ENCODE measurements around the gene ILF2.

The ILF2 gene

DNA sequence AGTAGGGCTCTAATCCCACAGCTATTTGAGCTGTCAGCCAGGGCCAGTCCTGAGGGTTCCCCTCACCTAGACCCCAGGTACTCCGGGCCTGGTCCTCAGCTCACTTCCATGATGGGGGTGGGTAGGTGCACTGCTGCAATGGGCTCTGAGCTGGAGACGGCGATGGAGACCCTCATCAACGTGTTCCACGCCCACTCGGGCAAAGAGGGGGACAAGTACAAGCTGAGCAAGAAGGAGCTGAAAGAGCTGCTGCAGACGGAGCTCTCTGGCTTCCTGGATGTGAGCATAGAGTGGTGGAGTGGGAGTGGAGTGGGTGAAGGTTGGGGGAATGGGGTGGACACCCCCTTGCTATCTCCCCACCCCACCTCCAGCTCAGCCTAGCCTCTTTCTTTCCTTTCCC lies 40.4 kb downstream of the ILF2 start:
- H3K9me3 ChIP-seq (ENCODE audit: insufficient read depth, low read length, severe bottlenecking): no peaks in the 10 kb centered on the region
- TF ChIP-seq, protein P1, sequence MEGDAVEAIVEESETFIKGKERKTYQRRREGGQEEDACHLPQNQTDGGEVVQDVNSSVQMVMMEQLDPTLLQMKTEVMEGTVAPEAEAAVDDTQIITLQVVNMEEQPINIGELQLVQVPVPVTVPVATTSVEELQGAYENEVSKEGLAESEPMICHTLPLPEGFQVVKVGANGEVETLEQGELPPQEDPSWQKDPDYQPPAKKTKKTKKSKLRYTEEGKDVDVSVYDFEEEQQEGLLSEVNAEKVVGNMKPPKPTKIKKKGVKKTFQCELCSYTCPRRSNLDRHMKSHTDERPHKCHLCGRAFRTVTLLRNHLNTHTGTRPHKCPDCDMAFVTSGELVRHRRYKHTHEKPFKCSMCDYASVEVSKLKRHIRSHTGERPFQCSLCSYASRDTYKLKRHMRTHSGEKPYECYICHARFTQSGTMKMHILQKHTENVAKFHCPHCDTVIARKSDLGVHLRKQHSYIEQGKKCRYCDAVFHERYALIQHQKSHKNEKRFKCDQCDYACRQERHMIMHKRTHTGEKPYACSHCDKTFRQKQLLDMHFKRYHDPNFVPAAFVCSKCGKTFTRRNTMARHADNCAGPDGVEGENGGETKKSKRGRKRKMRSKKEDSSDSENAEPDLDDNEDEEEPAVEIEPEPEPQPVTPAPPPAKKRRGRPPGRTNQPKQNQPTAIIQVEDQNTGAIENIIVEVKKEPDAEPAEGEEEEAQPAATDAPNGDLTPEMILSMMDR (IDR thresholded peaks at IDR 0.05; ENCODE audit: borderline replicate concordance, extremely low read depth, low read length, poor library complexity, severe bottlenecking): no peak
- no peak for TF ChIP-seq EZH2 (IDR thresholded peaks at IDR 0.05; ENCODE audit: borderline replicate concordance, low read depth, low read length, severe bottlenecking)
- 0 out of 2 replicates have a peak, but pooled peaks cover 2% of the 10 kb centered on the region for H4K20me1 ChIP-seq (ENCODE audit: insufficient read depth, low read length)
- no peak overlapping the region for H3K4me3 ChIP-seq (ENCODE audit: low read depth in 1 of 2, low read length in 2 of 2)
- H3K79me2 ChIP-seq (ENCODE audit: insufficient read depth, low read length): peaks cover 15% of the 10 kb centered on the region
- peaks cover 12% of the 10 kb centered on the region for H3K4me1 ChIP-seq (ENCODE audit: insufficient read depth, low read length)
- peaks cover 2% of the 10 kb centered on the region; the same call in 1 of the 2 replicates for H3K36me3 ChIP-seq (ENCODE audit: insufficient read depth, low read length)
- no peak overlapping the region for H3K9ac ChIP-seq (ENCODE audit: low read depth, low read length)
- ATAC-seq (ENCODE audit: insufficient read depth, low read depth): no peak
- no peak for DNase-seq
- no peak overlapping the region for H3K27ac ChIP-seq (ENCODE audit: low read length)
- no peak overlapping the region for H2AFZ ChIP-seq (ENCODE audit: low read depth, low read length)
- no peak overlapping the region for H3K4me2 ChIP-seq (ENCODE audit: insufficient read depth, low read length)
- no peaks in the 10 kb centered on the region for H3K27me3 ChIP-seq (ENCODE audit: insufficient read depth, low read length, poor library complexity)

DNA sequence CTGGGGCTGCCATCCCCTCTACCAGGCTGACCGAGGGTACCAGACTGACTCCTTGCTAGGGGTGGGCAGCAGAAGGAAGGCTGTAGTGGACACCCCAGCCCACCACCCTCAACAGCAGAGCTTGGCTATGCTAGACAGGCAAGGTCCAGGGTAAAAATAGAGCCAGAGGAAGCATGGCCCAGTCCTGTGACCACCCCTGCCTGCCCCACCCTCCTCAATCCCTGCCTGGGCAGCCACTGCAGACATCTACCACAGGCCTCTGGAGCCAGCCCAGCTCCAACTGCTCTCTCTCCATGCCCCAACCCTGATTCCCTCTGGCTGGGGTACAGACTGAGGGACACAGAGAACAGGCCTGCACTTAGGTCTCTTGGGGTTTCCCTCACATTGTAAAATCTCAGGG lies 40.8 kb downstream of the ILF2 start:
- DNase-seq (no peak), ATAC-seq (ENCODE audit: insufficient read depth, low read depth) (no peak)
- Histone ChIP-seq H2AFZ (ENCODE audit: low read depth, low read length) (no peak overlapping the region), H3K27me3 (ENCODE audit: insufficient read depth, low read length, poor library complexity) (no peaks in the 10 kb centered on the region), H3K4me1 (ENCODE audit: insufficient read depth, low read length) (peaks cover 8% of the 10 kb centered on the region), H3K79me2 (ENCODE audit: insufficient read depth, low read length) (peaks cover 11% of the 10 kb centered on the region), H4K20me1 (ENCODE audit: insufficient read depth, low read length) (no peaks in the 10 kb centered on the region), H3K27ac (ENCODE audit: low read length) (no peak overlapping the region), H3K36me3 (ENCODE audit: insufficient read depth, low read length) (no peaks in the 10 kb centered on the region; the same call in 1 of the 2 replicates), H3K9ac (ENCODE audit: low read depth, low read length) (no peak overlapping the region), H3K4me2 (ENCODE audit: insufficient read depth, low read length) (no peak overlapping the region), H3K9me3 (ENCODE audit: insufficient read depth, low read length, severe bottlenecking) (no peaks in the 10 kb centered on the region), H3K4me3 (ENCODE audit: low read depth in 1 of 2, low read length in 2 of 2) (no peak overlapping the region)
- no peak for TF ChIP-seq EZH2 (IDR thresholded peaks at IDR 0.05; ENCODE audit: borderline replicate concordance, low read depth, low read length, severe bottlenecking)
- TF ChIP-seq, protein P1 (IDR thresholded peaks at IDR 0.05; ENCODE audit: borderline replicate concordance, extremely low read depth, low read length, poor library complexity, severe bottlenecking): no peak

DNA sequence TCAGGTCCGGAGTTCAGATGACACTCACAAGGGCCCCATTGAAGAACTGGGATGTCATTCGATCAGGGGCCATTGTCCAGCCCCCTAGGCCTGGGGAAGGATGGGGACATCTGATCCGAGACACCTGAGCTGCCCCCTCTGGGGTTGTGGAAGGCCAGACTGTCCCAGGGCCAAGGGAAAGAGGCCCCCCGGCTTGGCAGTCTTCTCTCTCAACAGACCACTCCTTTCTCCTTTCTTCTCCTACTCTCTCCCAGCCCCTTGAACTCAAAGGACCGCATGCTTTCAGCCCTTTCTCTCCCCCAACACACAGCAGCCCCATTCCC lies 41.5 kb downstream of the ILF2 start:
- Histone ChIP-seq H3K27ac (ENCODE audit: low read length) (no peak overlapping the region), H3K4me3 (ENCODE audit: low read depth in 1 of 2, low read length in 2 of 2) (no peak overlapping the region), H2AFZ (ENCODE audit: low read depth, low read length) (no peak overlapping the region), H3K36me3 (ENCODE audit: insufficient read depth, low read length) (no peaks in the 10 kb centered on the region; the same call in 1 of the 2 replicates), H3K4me2 (ENCODE audit: insufficient read depth, low read length) (no peak overlapping the region), H3K27me3 (ENCODE audit: insufficient read depth, low read length, poor library complexity) (no peaks in the 10 kb centered on the region), H3K79me2 (ENCODE audit: insufficient read depth, low read length) (peaks cover 4% of the 10 kb centered on the region), H3K9me3 (ENCODE audit: insufficient read depth, low read length, severe bottlenecking) (no peaks in the 10 kb centered on the region), H4K20me1 (ENCODE audit: insufficient read depth, low read length) (no peaks in the 10 kb centered on the region), H3K9ac (ENCODE audit: low read depth, low read length) (no peak overlapping the region), H3K4me1 (ENCODE audit: insufficient read depth, low read length) (peaks cover 6% of the 10 kb centered on the region)
- ATAC-seq (ENCODE audit: insufficient read depth, low read depth): no peak
- TF ChIP-seq EZH2 (IDR thresholded peaks at IDR 0.05; ENCODE audit: borderline replicate concordance, low read depth, low read length, severe bottlenecking): no peak
- no peak for DNase-seq

DNA sequence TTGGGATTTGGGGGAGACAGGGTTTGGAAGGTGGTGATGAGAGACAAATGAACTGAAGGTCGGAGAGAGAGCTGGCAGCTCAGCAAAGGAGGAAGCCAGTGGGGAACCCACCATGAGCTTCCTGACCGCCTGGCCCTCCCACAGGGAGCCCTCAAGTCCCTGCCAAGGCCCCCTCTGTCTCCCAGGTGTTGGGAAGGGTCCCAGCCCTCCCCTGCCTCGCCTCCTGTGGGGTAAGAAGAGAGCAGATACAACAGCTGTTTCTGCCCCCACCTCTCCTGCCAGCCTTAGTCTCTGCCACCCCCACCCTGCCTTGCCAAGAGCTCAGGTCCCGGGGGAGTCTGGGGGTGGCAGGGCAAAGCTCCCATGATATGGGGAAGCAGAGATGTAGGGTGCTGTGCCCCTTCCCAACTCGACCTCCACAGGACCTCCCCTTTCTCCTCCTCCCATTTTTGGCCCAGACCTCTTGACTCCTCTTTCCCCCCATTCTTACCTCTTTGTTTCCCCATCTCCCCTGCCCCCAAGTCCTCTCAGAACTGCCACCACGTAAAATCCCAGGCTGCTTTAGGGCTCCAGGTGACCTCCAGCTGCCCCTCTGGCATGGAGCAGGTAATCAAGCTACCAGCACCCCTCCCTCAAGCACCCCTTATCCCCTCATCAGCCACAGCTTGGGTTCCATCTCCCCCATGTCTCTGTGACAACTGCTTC lies 42.0 kb downstream of the ILF2 start:
- Histone ChIP-seq H3K27me3 (ENCODE audit: insufficient read depth, low read length, poor library complexity) (no peaks in the 10 kb centered on the region), H3K9me3 (ENCODE audit: insufficient read depth, low read length, severe bottlenecking) (no peaks in the 10 kb centered on the region), H2AFZ (ENCODE audit: low read depth, low read length) (no peak overlapping the region), H3K4me2 (ENCODE audit: insufficient read depth, low read length) (no peak overlapping the region), H4K20me1 (ENCODE audit: insufficient read depth, low read length) (no peaks in the 10 kb centered on the region), H3K79me2 (ENCODE audit: insufficient read depth, low read length) (no peaks in the 10 kb centered on the region), H3K27ac (ENCODE audit: low read length) (no peak overlapping the region), H3K36me3 (ENCODE audit: insufficient read depth, low read length) (no peaks in the 10 kb centered on the region), H3K4me1 (ENCODE audit: insufficient read depth, low read length) (peaks cover 6% of the 10 kb centered on the region), H3K9ac (ENCODE audit: low read depth, low read length) (no peak overlapping the region), H3K4me3 (ENCODE audit: low read depth in 1 of 2, low read length in 2 of 2) (no peak overlapping the region)
- no peak for TF ChIP-seq EZH2 (IDR thresholded peaks at IDR 0.05; ENCODE audit: borderline replicate concordance, low read depth, low read length, severe bottlenecking)
- TF ChIP-seq, protein P1 (IDR thresholded peaks at IDR 0.05; ENCODE audit: borderline replicate concordance, extremely low read depth, low read length, poor library complexity, severe bottlenecking): no peak
- no peak for DNase-seq
- no peak for ATAC-seq (ENCODE audit: insufficient read depth, low read depth)

Data from DND-41 (cell line).